GM06990 (cell line): ENCODE results near the gene SMPD2.

ENCODE experiments used
- DNase-seq: peaks from one replicate; pipeline ENCODE4 v3.0.0-alpha.2; 2011; ENCODE audit not compliant: insufficient read length; ENCODE audit errors: extremely low read depth
- H3K27me3 ChIP-seq: replicated peaks from 2 replicates; pipeline ENCODE4 v1.6.0; 2011; ENCODE audit warnings: low read length; ENCODE audit not compliant: control insufficient read depth, insufficient read depth
- H3K36me3 ChIP-seq: 2 replicates; pipeline ENCODE4 v1.5.1; 2011; ENCODE audit warnings: low read length; ENCODE audit not compliant: control insufficient read depth, insufficient read depth
- H3K4me3 ChIP-seq: replicated peaks from 2 replicates; pipeline ENCODE4 v1.5.1; 2011; ENCODE audit warnings: low read depth, mild to moderate bottlenecking, control low read depth, low read length
- TF ChIP-seq, protein P1 (sequence below): IDR thresholded peaks from 2 replicates; pipeline ENCODE4 v1.5.1; 2011; ENCODE audit warnings: low read length, control low read depth, mild to moderate bottlenecking, inconsistent platforms; ENCODE audit not compliant: insufficient read depth, poor library complexity, severe bottlenecking

Gene SMPD2

DNA sequence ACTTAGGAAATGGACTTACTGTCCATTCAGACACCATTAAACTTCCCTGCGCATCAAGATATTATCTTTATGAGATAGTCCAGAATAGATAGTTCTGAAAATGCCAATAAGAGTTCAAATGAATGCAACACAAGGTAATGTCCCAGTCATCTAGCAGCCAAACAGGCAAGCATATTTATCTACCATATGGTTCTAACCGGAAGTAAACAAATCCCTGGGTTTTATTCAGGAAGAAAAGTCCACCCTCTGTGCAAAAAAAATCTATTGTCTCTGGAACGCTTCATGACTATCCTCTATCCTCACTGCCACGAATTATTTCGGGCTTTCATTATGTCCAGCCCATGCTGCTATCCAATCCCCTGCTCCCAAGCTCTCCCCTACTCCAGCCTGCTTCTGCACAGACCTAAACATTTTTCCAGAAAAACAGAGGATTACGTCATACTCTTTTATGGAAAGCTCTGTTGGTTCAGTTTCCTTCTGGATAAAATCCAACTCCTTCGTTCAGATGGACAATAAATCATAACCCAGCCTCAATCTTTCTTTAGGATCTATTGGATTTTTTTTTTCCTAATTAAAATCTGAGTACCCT, 11.5 kb upstream of the SMPD2 start:
- H3K27me3 ChIP-seq = no peaks in the 10 kb centered on the region
- TF ChIP-seq, protein P1, sequence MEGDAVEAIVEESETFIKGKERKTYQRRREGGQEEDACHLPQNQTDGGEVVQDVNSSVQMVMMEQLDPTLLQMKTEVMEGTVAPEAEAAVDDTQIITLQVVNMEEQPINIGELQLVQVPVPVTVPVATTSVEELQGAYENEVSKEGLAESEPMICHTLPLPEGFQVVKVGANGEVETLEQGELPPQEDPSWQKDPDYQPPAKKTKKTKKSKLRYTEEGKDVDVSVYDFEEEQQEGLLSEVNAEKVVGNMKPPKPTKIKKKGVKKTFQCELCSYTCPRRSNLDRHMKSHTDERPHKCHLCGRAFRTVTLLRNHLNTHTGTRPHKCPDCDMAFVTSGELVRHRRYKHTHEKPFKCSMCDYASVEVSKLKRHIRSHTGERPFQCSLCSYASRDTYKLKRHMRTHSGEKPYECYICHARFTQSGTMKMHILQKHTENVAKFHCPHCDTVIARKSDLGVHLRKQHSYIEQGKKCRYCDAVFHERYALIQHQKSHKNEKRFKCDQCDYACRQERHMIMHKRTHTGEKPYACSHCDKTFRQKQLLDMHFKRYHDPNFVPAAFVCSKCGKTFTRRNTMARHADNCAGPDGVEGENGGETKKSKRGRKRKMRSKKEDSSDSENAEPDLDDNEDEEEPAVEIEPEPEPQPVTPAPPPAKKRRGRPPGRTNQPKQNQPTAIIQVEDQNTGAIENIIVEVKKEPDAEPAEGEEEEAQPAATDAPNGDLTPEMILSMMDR = no peak
- H3K4me3 ChIP-seq = no peak overlapping the region
- DNase-seq = no peak
- no peaks in the 10 kb centered on the region for H3K36me3 ChIP-seq

DNA sequence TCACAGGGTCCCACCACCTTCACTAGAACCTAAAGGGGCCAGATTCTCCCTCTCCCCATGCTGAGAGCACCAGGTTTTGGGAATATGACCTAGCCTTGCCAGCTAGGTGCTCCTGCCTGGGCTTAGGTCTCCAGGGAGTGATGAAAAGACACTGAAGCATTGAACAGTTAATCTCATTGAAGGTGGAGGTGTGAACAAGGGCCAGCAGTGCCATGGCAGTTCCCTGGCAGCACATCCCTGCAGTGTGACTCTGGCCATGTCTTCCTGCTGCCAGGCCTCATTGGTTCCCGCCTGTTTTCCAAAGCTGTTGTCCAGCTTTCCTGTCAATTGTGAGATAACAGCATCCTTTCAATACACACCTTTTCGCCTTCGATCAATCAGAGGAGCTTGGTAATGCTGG, 11.0 kb upstream of the SMPD2 start:
- no peak overlapping the region for H3K4me3 ChIP-seq
- no peak for DNase-seq
- H3K36me3 ChIP-seq = no peaks in the 10 kb centered on the region
- no peaks in the 10 kb centered on the region for H3K27me3 ChIP-seq
- TF ChIP-seq, protein P1 = no peak

DNA sequence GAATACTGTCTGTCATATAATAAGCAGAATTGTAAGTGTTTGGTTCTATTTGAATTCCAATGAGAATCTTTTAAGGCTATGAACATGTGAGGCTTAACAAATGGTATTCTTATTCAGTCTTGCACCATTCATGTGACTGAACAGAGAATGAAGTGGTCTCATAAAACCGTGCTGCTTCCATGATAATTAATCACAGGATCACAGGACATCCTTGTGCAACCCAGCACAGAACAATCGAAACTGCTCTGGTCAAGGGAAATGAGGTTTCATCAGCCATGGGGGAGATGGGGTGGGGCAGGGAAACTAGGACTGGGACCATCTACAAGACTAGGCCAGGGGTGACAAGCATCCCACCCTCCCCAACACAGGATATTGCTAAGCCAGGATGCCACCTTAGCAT, 6.1 kb upstream of the SMPD2 start:
- H3K27me3 ChIP-seq = no peaks in the 10 kb centered on the region
- no peaks in the 10 kb centered on the region for H3K36me3 ChIP-seq
- TF ChIP-seq, protein P1 = no peak
- H3K4me3 ChIP-seq = no peak overlapping the region
- no peak for DNase-seq

DNA sequence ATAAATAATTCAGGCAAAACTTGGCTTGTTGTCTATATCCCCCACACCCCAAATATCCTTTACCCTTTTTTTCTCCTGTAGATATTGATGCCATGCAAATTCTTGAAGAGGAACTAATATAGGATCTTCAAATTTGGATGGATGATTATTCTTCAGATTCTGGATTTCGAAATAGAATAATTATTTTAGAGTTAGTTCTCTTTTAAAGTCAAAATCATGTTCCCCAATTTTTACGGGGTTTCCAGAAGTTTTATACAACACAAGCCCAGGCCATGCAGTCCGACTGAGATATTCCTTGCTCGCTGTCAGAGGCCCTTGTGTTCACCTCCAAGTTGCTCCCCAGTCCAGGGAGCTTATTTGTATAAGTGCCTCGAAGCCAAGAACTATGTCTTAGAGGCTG, 4.5 kb upstream of the SMPD2 start:
- TF ChIP-seq, protein P1 = no peak
- no peaks in the 10 kb centered on the region for H3K36me3 ChIP-seq
- no peak for DNase-seq
- H3K4me3 ChIP-seq = no peak overlapping the region
- H3K27me3 ChIP-seq = no peaks in the 10 kb centered on the region

DNA sequence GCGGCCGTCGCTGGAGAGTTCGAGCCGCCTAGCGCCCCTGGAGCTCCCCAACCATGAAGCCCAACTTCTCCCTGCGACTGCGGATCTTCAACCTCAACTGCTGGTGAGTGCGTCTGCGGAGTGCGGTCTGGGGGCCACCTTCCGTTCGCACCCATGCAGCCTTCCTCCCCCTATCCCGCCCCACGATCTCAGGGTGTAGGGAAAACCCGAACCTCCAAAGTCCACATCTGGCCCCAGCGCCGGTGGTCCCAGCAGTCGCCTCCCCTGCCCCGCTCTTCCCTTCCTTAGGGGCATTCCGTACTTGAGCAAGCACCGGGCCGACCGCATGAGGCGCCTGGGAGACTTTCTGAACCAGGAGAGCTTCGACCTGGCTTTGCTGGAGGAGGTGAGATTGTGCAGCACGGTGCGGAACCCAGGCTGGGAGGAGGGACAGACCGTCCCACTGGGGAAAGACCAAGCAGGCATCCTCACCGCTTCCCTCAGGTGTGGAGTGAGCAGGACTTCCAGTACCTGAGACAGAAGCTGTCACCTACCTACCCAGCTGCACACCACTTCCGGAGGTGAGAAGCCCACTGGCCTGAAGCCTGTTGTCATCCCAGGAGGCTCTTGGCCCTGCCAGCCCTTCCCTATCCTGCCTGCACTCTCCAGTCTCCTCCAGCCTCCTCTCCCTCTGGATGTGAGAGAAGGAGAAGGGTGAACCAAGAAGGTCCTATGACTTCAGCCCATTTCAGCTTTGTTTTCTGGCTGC, 719 bp downstream of the SMPD2 start:
- Histone ChIP-seq H3K27me3 (no peaks in the 10 kb centered on the region), H3K36me3 (peaks cover 31% of the 10 kb centered on the region), H3K4me3 (peak overlapping the region; percentile 87)
- TF ChIP-seq, protein P1 = peak; percentile 30
- no peak for DNase-seq
